Measurements from ENCODE around the gene AAK1.

The AAK1 gene

GRCh38 chr2:69512446-69512845 lies 131.1 kb downstream of the AAK1 start:
- DNase-seq (ENCODE audit: low spot score), result no peak
- no peak overlapping the region for H3K9ac ChIP-seq (ENCODE audit: low read depth, low read length, poor library complexity)
- no peak overlapping the region for H3K4me2 ChIP-seq (ENCODE audit: insufficient read depth, low read length, poor library complexity, severe bottlenecking)
- no peaks in the 10 kb centered on the region for H3K27me3 ChIP-seq (ENCODE audit: control insufficient read depth in 3 of 3, insufficient read depth in 3 of 3, low read depth in 1 of 3, low read length in 3 of 3)
- no peak overlapping the region for H3K18ac ChIP-seq (ENCODE audit: low read length)
- no peak overlapping the region for H4K91ac ChIP-seq (ENCODE audit: low read depth, low read length, poor library complexity)
- no peak overlapping the region for H3K4ac ChIP-seq (ENCODE audit: low read length)
- WGBS, 2 donors (ENCODE audit: extremely low coverage in 2 of 2, insufficient read length in 2 of 2, insufficient replicate concordance in 1 of 2), result no CpG with 5 or more reads among the region's 3 CpGs
- no peak overlapping the region for H3K27ac ChIP-seq (replicated peaks; ENCODE audit: low read length)
- H2BK5ac ChIP-seq (ENCODE audit: low read length), result no peak overlapping the region
- no peak overlapping the region for H2AK5ac ChIP-seq (ENCODE audit: low read depth, low read length)
- no peak overlapping the region for H3K14ac ChIP-seq (ENCODE audit: low read length)
- no peak overlapping the region for H2BK12ac ChIP-seq (ENCODE audit: low read length)
- no peak overlapping the region for H2AFZ ChIP-seq (ENCODE audit: low read length)
- H3K36me3 ChIP-seq (replicated peaks in 1 of 2; ENCODE audit: control insufficient read depth in 2 of 2, insufficient read depth in 2 of 2, low read length in 2 of 2), result peaks cover 5 to 83% of the 10 kb centered on the region in 2 donors
- no peak overlapping the region for H4K8ac ChIP-seq (ENCODE audit: low read depth, low read length)
- no peak overlapping the region for H2BK120ac ChIP-seq (ENCODE audit: low read depth, low read length)
- no peak overlapping the region for H3K4me3 ChIP-seq (ENCODE audit: low read length in 2 of 2)
- no peak overlapping the region for H3K23ac ChIP-seq (ENCODE audit: low read depth, low read length, poor library complexity)
- no peaks in the 10 kb centered on the region for H3K79me1 ChIP-seq (ENCODE audit: low read depth, low read length)
- no peak overlapping the region for H2BK15ac ChIP-seq (ENCODE audit: low read length)
- no peaks in the 10 kb centered on the region for H3K9me3 ChIP-seq (replicated peaks in 1 of 2; ENCODE audit: control insufficient read depth in 2 of 2, insufficient read depth in 1 of 2, low read depth in 1 of 2, low read length in 2 of 2)
- peaks cover 9 to 10% of the 10 kb centered on the region in 2 donors for H3K4me1 ChIP-seq (ENCODE audit: control insufficient read depth in 2 of 2, insufficient read depth in 1 of 2, low read depth in 1 of 2, low read length in 2 of 2)

- Histone ChIP-seq H3K27me3 (ENCODE audit: control insufficient read depth in 3 of 3, insufficient read depth in 3 of 3, low read depth in 1 of 3, low read length in 3 of 3) (no peaks in the 10 kb centered on the region), H2BK15ac (ENCODE audit: low read length) (no peak overlapping the region), H3K9me3 (replicated peaks in 1 of 2; ENCODE audit: control insufficient read depth in 2 of 2, insufficient read depth in 1 of 2, low read depth in 1 of 2, low read length in 2 of 2) (no peaks in the 10 kb centered on the region), H3K23ac (ENCODE audit: low read depth, low read length, poor library complexity) (no peak overlapping the region), H2BK120ac (ENCODE audit: low read depth, low read length) (no peak overlapping the region), H3K18ac (ENCODE audit: low read length) (no peak overlapping the region), H2BK5ac (ENCODE audit: low read length) (no peak overlapping the region), H3K27ac (replicated peaks; ENCODE audit: low read length) (no peak overlapping the region), H4K8ac (ENCODE audit: low read depth, low read length) (no peak overlapping the region), H3K9ac (ENCODE audit: low read depth, low read length, poor library complexity) (no peak overlapping the region), H3K36me3 (replicated peaks in 1 of 2; ENCODE audit: control insufficient read depth in 2 of 2, insufficient read depth in 2 of 2, low read length in 2 of 2) (peaks cover 5 to 83% of the 10 kb centered on the region in 2 donors), H3K4me3 (ENCODE audit: low read length in 2 of 2) (no peak overlapping the region), H3K79me1 (ENCODE audit: low read depth, low read length) (no peaks in the 10 kb centered on the region), H4K91ac (ENCODE audit: low read depth, low read length, poor library complexity) (no peak overlapping the region), H3K4ac (ENCODE audit: low read length) (no peak overlapping the region), H2BK12ac (ENCODE audit: low read length) (no peak overlapping the region), H3K14ac (ENCODE audit: low read length) (no peak overlapping the region), H2AFZ (ENCODE audit: low read length) (no peak overlapping the region), H3K4me1 (ENCODE audit: control insufficient read depth in 2 of 2, insufficient read depth in 1 of 2, low read depth in 1 of 2, low read length in 2 of 2) (peaks cover 9 to 10% of the 10 kb centered on the region in 2 donors), H2AK5ac (ENCODE audit: low read depth, low read length) (no peak overlapping the region), H3K4me2 (ENCODE audit: insufficient read depth, low read length, poor library complexity, severe bottlenecking) (no peak overlapping the region)
- no peak for DNase-seq (ENCODE audit: low spot score)
- no CpG with 5 or more reads among the region's 2 CpGs for WGBS, 2 donors (ENCODE audit: extremely low coverage in 2 of 2, insufficient read length in 2 of 2, insufficient replicate concordance in 1 of 2)
Measured at GRCh38 chr2:69510204-69510603, 133.3 kb downstream of the AAK1 start.

- H3K4ac ChIP-seq (ENCODE audit: low read length), result no peak overlapping the region
- no CpG with 5 or more reads among the region's 7 CpGs for WGBS, 2 donors (ENCODE audit: extremely low coverage in 2 of 2, insufficient read length in 2 of 2, insufficient replicate concordance in 1 of 2)
- H4K8ac ChIP-seq (ENCODE audit: low read depth, low read length), result no peak overlapping the region
Measured at GRCh38 chr2:69509750-69510140, 133.8 kb downstream of the AAK1 start.

GRCh38 chr2:69509011-69509749 lies 134.4 kb downstream of the AAK1 start:
- Histone ChIP-seq H2BK15ac (ENCODE audit: low read length) (no peak overlapping the region), H3K9me3 (replicated peaks in 1 of 2; ENCODE audit: control insufficient read depth in 2 of 2, insufficient read depth in 1 of 2, low read depth in 1 of 2, low read length in 2 of 2) (no peaks in the 10 kb centered on the region), H2BK120ac (ENCODE audit: low read depth, low read length) (no peak overlapping the region), H3K27ac (replicated peaks; ENCODE audit: low read length) (no peak overlapping the region), H3K4me1 (ENCODE audit: control insufficient read depth in 2 of 2, insufficient read depth in 1 of 2, low read depth in 1 of 2, low read length in 2 of 2) (peaks cover 2% of the 10 kb centered on the region in 2 donors), H3K4ac (ENCODE audit: low read length) (no peak overlapping the region), H3K23ac (ENCODE audit: low read depth, low read length, poor library complexity) (peak overlapping the region; percentile 20), H3K18ac (ENCODE audit: low read length) (no peak overlapping the region), H3K4me3 (ENCODE audit: low read length in 2 of 2) (no peak overlapping the region), H3K79me1 (ENCODE audit: low read depth, low read length) (no peaks in the 10 kb centered on the region), H3K4me2 (ENCODE audit: insufficient read depth, low read length, poor library complexity, severe bottlenecking) (no peak overlapping the region), H2BK5ac (ENCODE audit: low read length) (no peak overlapping the region), H3K27me3 (ENCODE audit: control insufficient read depth in 3 of 3, insufficient read depth in 3 of 3, low read depth in 1 of 3, low read length in 3 of 3) (no peaks in the 10 kb centered on the region), H2BK12ac (ENCODE audit: low read length) (no peak overlapping the region), H3K14ac (ENCODE audit: low read length) (peak overlapping the region; percentile 47), H2AFZ (ENCODE audit: low read length) (no peak overlapping the region), H4K8ac (ENCODE audit: low read depth, low read length) (no peak overlapping the region), H3K9ac (ENCODE audit: low read depth, low read length, poor library complexity) (no peak overlapping the region), H2AK5ac (ENCODE audit: low read depth, low read length) (no peak overlapping the region), H4K91ac (ENCODE audit: low read depth, low read length, poor library complexity) (no peak overlapping the region), H3K36me3 (replicated peaks in 1 of 2; ENCODE audit: control insufficient read depth in 2 of 2, insufficient read depth in 2 of 2, low read length in 2 of 2) (peaks cover 5 to 84% of the 10 kb centered on the region in 2 donors)
- no peak for DNase-seq (ENCODE audit: low spot score)
- WGBS, 2 donors (ENCODE audit: extremely low coverage in 2 of 2, insufficient read length in 2 of 2, insufficient replicate concordance in 1 of 2), result no CpG with 5 or more reads among the region's 7 CpGs

More at GRCh38 chr2:69509750-69510140, 133.8 kb downstream of the AAK1 start:
- H2BK12ac ChIP-seq (ENCODE audit: low read length), result no peak overlapping the region
- no peak overlapping the region for H2AFZ ChIP-seq (ENCODE audit: low read length)
- H3K18ac ChIP-seq (ENCODE audit: low read length), result no peak overlapping the region
- no peak overlapping the region for H2AK5ac ChIP-seq (ENCODE audit: low read depth, low read length)
- no peak overlapping the region for H2BK15ac ChIP-seq (ENCODE audit: low read length)
- H4K91ac ChIP-seq (ENCODE audit: low read depth, low read length, poor library complexity), result no peak overlapping the region
- peaks cover 5 to 85% of the 10 kb centered on the region in 2 donors for H3K36me3 ChIP-seq (replicated peaks in 1 of 2; ENCODE audit: control insufficient read depth in 2 of 2, insufficient read depth in 2 of 2, low read length in 2 of 2)
- no peaks in the 10 kb centered on the region for H3K79me1 ChIP-seq (ENCODE audit: low read depth, low read length)
- no peaks in the 10 kb centered on the region for H3K27me3 ChIP-seq (ENCODE audit: control insufficient read depth in 3 of 3, insufficient read depth in 3 of 3, low read depth in 1 of 3, low read length in 3 of 3)
- no peak overlapping the region for H3K4me2 ChIP-seq (ENCODE audit: insufficient read depth, low read length, poor library complexity, severe bottlenecking)
- no peak overlapping the region for H3K14ac ChIP-seq (ENCODE audit: low read length)
- H2BK120ac ChIP-seq (ENCODE audit: low read depth, low read length), result no peak overlapping the region
- H3K4me1 ChIP-seq (ENCODE audit: control insufficient read depth in 2 of 2, insufficient read depth in 1 of 2, low read depth in 1 of 2, low read length in 2 of 2), result peaks cover 7 to 8% of the 10 kb centered on the region in 2 donors
- no peak overlapping the region for H3K23ac ChIP-seq (ENCODE audit: low read depth, low read length, poor library complexity)
- no peak overlapping the region for H2BK5ac ChIP-seq (ENCODE audit: low read length)
- no peaks in the 10 kb centered on the region for H3K9me3 ChIP-seq (replicated peaks in 1 of 2; ENCODE audit: control insufficient read depth in 2 of 2, insufficient read depth in 1 of 2, low read depth in 1 of 2, low read length in 2 of 2)
- H3K9ac ChIP-seq (ENCODE audit: low read depth, low read length, poor library complexity), result no peak overlapping the region
- no peak overlapping the region for H3K4me3 ChIP-seq (ENCODE audit: low read length in 2 of 2)
- H3K27ac ChIP-seq (replicated peaks; ENCODE audit: low read length), result no peak overlapping the region
- no peak for DNase-seq (ENCODE audit: low spot score)

Measured in neuronal stem cell (in vitro differentiated cells).